Neuronal stem cell (in vitro differentiated cells): ENCODE measurements around the gene DGKD.

Experiments used
- DNase-seq: peaks from one replicate; pipeline ENCODE4 v3.0.0-alpha.2; 2013; ENCODE audit warnings: low spot score
- H2AFZ ChIP-seq: one replicate; pipeline ENCODE4 v1.6.1; 2013; ENCODE audit warnings: mild to moderate bottlenecking, low read length, inconsistent platforms
- H2AK5ac ChIP-seq: 2 replicates; pipeline ENCODE4 v1.6.1; 2013; ENCODE audit warnings: low read depth, mild to moderate bottlenecking, inconsistent platforms, low read length, moderate library complexity, mixed read lengths
- H2BK120ac ChIP-seq: 2 replicates; pipeline ENCODE4 v1.6.1; 2013; ENCODE audit warnings: low read depth, mild to moderate bottlenecking, inconsistent platforms, low read length, moderate library complexity, mixed read lengths
- H2BK12ac ChIP-seq: one replicate; pipeline ENCODE4 v1.6.1; 2013; ENCODE audit warnings: low read length, inconsistent platforms
- H2BK15ac ChIP-seq: 2 replicates; pipeline ENCODE4 v1.6.1; 2013; ENCODE audit warnings: mild to moderate bottlenecking, low read length, inconsistent platforms, mixed read lengths
- H2BK5ac ChIP-seq: one replicate; pipeline ENCODE4 v1.6.1; 2013; ENCODE audit warnings: inconsistent platforms, mild to moderate bottlenecking, low read length, moderate library complexity
- H3K14ac ChIP-seq: one replicate; pipeline ENCODE4 v1.6.1; 2013; ENCODE audit warnings: low read length, inconsistent platforms
- H3K18ac ChIP-seq: 2 replicates; pipeline ENCODE4 v1.6.1; 2013; ENCODE audit warnings: low read length, inconsistent platforms
- H3K23ac ChIP-seq: 2 replicates; pipeline ENCODE4 v1.6.1; 2013; ENCODE audit warnings: low read depth, mild to moderate bottlenecking, mixed read lengths, low read length, inconsistent platforms; ENCODE audit not compliant: poor library complexity
- H3K27ac ChIP-seq: replicated peaks from 3 replicates; pipeline ENCODE4 v1.5.1; 2013; ENCODE audit warnings: low read length, inconsistent platforms
- H3K27me3 ChIP-seq, 3 experiments: 2 replicates each; pipeline ENCODE4 v1.6.1; 2013; ENCODE audit warnings: low read length in 3 of 3, mild to moderate bottlenecking in 2 of 3, inconsistent platforms in 1 of 3, low read depth in 1 of 3, mixed read lengths in 1 of 3, moderate library complexity in 1 of 3; ENCODE audit not compliant: control insufficient read depth in 3 of 3, insufficient read depth in 3 of 3
- H3K36me3 ChIP-seq, 2 donors: replicated peaks in 1 of 2; 2 replicates each; pipeline ENCODE4 v1.6.1; 2013; ENCODE audit warnings: low read length in 2 of 2; ENCODE audit not compliant: control insufficient read depth in 2 of 2, insufficient read depth in 2 of 2
- H3K4ac ChIP-seq: 2 replicates; pipeline ENCODE4 v1.6.1; 2013; ENCODE audit warnings: inconsistent platforms, mild to moderate bottlenecking, low read length, moderate library complexity
- H3K4me1 ChIP-seq, 2 donors: 1 replicate in 1 of 2; 2 replicates in 1 of 2; pipeline ENCODE4 v1.6.1; 2013; ENCODE audit warnings: low read length in 2 of 2, low read depth in 1 of 2; ENCODE audit not compliant: control insufficient read depth in 2 of 2, insufficient read depth in 1 of 2
- H3K4me2 ChIP-seq: one replicate; pipeline ENCODE4 v1.6.1; 2013; ENCODE audit warnings: mild to moderate bottlenecking, low read length, inconsistent platforms; ENCODE audit not compliant: insufficient read depth, poor library complexity, severe bottlenecking
- H3K4me3 ChIP-seq, 2 donors: 2 replicates each; pipeline ENCODE4 v1.5.1; 2013; ENCODE audit warnings: low read length in 2 of 2, mild to moderate bottlenecking in 2 of 2, inconsistent platforms in 1 of 2, moderate library complexity in 1 of 2
- H3K79me1 ChIP-seq: one replicate; pipeline ENCODE4 v1.6.1; 2013; ENCODE audit warnings: low read depth, mild to moderate bottlenecking, inconsistent platforms, low read length, moderate library complexity
- H3K9ac ChIP-seq: one replicate; pipeline ENCODE4 v1.6.1; 2013; ENCODE audit warnings: mild to moderate bottlenecking, low read depth, low read length, inconsistent platforms; ENCODE audit not compliant: poor library complexity
- H3K9me3 ChIP-seq, 2 donors: replicated peaks in 1 of 2; 2 replicates each; pipeline versions ENCODE3 to v1.6.1; 2013; ENCODE audit warnings: low read length in 2 of 2, mild to moderate bottlenecking in 2 of 2, inconsistent platforms in 1 of 2, low read depth in 1 of 2, mixed read lengths in 1 of 2, moderate library complexity in 1 of 2; ENCODE audit not compliant: control insufficient read depth in 2 of 2, insufficient read depth in 1 of 2
- H4K8ac ChIP-seq: one replicate; pipeline ENCODE4 v1.6.1; 2013; ENCODE audit warnings: low read depth, mild to moderate bottlenecking, inconsistent platforms, low read length, moderate library complexity
- H4K91ac ChIP-seq: one replicate; pipeline ENCODE4 v1.6.1; 2013; ENCODE audit warnings: low read length, low read depth, mild to moderate bottlenecking, inconsistent platforms; ENCODE audit not compliant: poor library complexity
- WGBS, 2 donors: extraction: QIAGEN DNeasy Blood & Tissue Kit; methylation state at CpG; one replicate each; pipeline ENCODE4 v1.1.7; 2013; ENCODE audit warnings: missing lambda C conversion rate in 2 of 2, mixed read lengths in 1 of 2; ENCODE audit not compliant: insufficient read length in 2 of 2, insufficient replicate concordance in 1 of 2; ENCODE audit errors: extremely low coverage in 2 of 2; 5-methylcytosine and 5-hydroxymethylcytosine counted together

DGKD gene

GRCh38 chr2:233381638-233381995 is 27.3 kb downstream of the DGKD start:
- Histone ChIP-seq H3K4ac (no peak overlapping the region), H3K36me3 (peaks cover 0 to 4% of the 10 kb centered on the region in 2 donors), H3K27ac (no peak overlapping the region), H3K14ac (no peak overlapping the region), H3K4me1 (peaks cover 9 to 21% of the 10 kb centered on the region in 2 donors), H4K91ac (no peak overlapping the region), H4K8ac (no peak overlapping the region), H2AFZ (no peak overlapping the region), H3K9me3 (no peaks in the 10 kb centered on the region), H2BK5ac (no peak overlapping the region), H3K79me1 (peaks cover 8% of the 10 kb centered on the region), H3K18ac (no peak overlapping the region), H3K9ac (no peak overlapping the region), H2AK5ac (no peak overlapping the region), H3K27me3 (no peaks in the 10 kb centered on the region), H2BK12ac (no peak overlapping the region), H3K23ac (no peak overlapping the region), H3K4me2 (no peak overlapping the region), H2BK120ac (no peak overlapping the region), H3K4me3 (no peak overlapping the region), H2BK15ac (no peak overlapping the region)
- no peak for DNase-seq
- WGBS, 2 donors: no CpG with 5 or more reads among the region's 4 CpGs

GRCh38 chr2:233384015-233384414 is 29.7 kb downstream of the DGKD start:
- Histone ChIP-seq H2BK12ac (no peak overlapping the region), H2AK5ac (no peak overlapping the region), H4K91ac (no peak overlapping the region), H3K36me3 (no peaks in the 10 kb centered on the region), H4K8ac (no peak overlapping the region), H3K27me3 (no peaks in the 10 kb centered on the region), H3K14ac (no peak overlapping the region), H3K23ac (no peak overlapping the region), H3K9me3 (no peaks in the 10 kb centered on the region), H3K9ac (no peak overlapping the region), H2AFZ (no peak overlapping the region), H2BK15ac (no peak overlapping the region), H3K27ac (no peak overlapping the region), H2BK5ac (no peak overlapping the region), H3K4me2 (no peak overlapping the region), H2BK120ac (no peak overlapping the region), H3K4me3 (no peak overlapping the region), H3K4ac (no peak overlapping the region), H3K18ac (no peak overlapping the region), H3K79me1 (peaks cover 8% of the 10 kb centered on the region), H3K4me1 (peaks cover 9 to 22% of the 10 kb centered on the region in 2 donors)
- DNase-seq: no peak
- WGBS, 2 donors: no CpG with 5 or more reads among the region's 10 CpGs

DNA sequence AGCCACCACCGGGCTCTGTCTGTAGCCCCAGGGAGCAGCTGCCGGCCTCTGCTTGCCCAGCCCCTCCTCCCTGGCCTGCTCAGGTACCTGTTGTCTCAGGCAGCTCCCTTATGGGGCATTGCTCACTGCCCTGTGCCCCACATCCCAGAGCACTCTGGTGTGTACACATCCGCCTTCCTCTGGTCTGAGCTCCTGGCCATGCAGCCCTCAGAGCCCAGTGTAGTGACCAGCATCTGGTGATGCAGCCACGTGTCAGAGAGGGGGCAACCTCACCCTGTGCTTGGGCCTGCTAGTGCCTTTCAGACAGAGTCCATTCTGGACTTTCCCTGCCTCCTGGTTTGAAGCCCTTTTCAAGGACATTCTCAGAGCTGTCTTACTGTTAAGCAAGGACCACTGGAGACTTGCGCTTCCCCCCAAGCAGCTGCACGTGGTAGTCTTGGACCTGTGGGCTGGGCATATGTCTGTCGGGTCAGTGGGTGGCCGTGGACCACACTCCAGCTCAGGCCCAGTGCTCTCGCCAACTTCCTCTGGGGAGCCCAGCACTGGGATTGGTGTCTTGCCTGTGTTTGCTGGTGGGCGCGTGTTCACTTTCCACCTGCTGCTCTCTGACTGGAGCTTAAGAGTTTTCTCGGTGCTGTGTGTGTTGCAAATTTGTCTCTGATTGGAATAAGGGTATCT is 30.7 kb downstream of the DGKD start:
- peaks cover 9 to 18% of the 10 kb centered on the region in 2 donors for H3K4me1 ChIP-seq
- H3K4ac ChIP-seq: no peak overlapping the region
- H2BK120ac ChIP-seq: no peak overlapping the region
- no peak overlapping the region for H3K4me3 ChIP-seq
- H3K9ac ChIP-seq: no peak overlapping the region
- H3K36me3 ChIP-seq: peaks cover 2 to 3% of the 10 kb centered on the region in 2 donors
- WGBS, 2 donors: no CpG with 5 or more reads among the region's 12 CpGs
- DNase-seq: no peak
- H4K91ac ChIP-seq: no peak overlapping the region
- no peak overlapping the region for H2BK5ac ChIP-seq
- peaks cover 8% of the 10 kb centered on the region for H3K79me1 ChIP-seq
- H3K27me3 ChIP-seq: no peaks in the 10 kb centered on the region
- H3K18ac ChIP-seq: peak overlapping the region; percentile 70
- no peak overlapping the region for H2BK15ac ChIP-seq
- H2AFZ ChIP-seq: no peak overlapping the region
- no peak overlapping the region for H3K4me2 ChIP-seq
- H2AK5ac ChIP-seq: no peak overlapping the region
- H3K23ac ChIP-seq: no peak overlapping the region
- H4K8ac ChIP-seq: no peak overlapping the region
- no peak overlapping the region for H3K14ac ChIP-seq
- H3K27ac ChIP-seq: no peak overlapping the region
- H2BK12ac ChIP-seq: no peak overlapping the region
- H3K9me3 ChIP-seq: no peaks in the 10 kb centered on the region

- Histone ChIP-seq H3K36me3 (peaks cover 2 to 9% of the 10 kb centered on the region in 2 donors), H3K4ac (no peak overlapping the region), H2AFZ (no peak overlapping the region), H3K4me3 (no peak overlapping the region), H2BK120ac (no peak overlapping the region), H2BK12ac (no peak overlapping the region), H3K27ac (no peak overlapping the region), H3K23ac (no peak overlapping the region), H3K14ac (no peak overlapping the region), H3K4me2 (no peak overlapping the region), H3K79me1 (peaks cover 8% of the 10 kb centered on the region), H2BK15ac (no peak overlapping the region), H2AK5ac (no peak overlapping the region), H4K91ac (no peak overlapping the region), H2BK5ac (no peak overlapping the region), H3K9ac (no peak overlapping the region), H3K9me3 (no peaks in the 10 kb centered on the region), H4K8ac (no peak overlapping the region), H3K27me3 (no peaks in the 10 kb centered on the region), H3K18ac (no peak overlapping the region), H3K4me1 (peaks cover 9 to 13% of the 10 kb centered on the region in 2 donors)
- no peak for DNase-seq
- WGBS, 2 donors: no CpG with 5 or more reads among the region's 14 CpGs
These were observed 31.3 kb downstream of the DGKD start for GRCh38 chr2:233385489-233386044.
